ENCODE results near the gene FAM136A.

- TF ChIP-seq CTCF (IDR thresholded peaks at IDR 0.05) (no peak), POLR2A (IDR thresholded peaks at IDR 0.05) (no peak)
Measured at GRCh38 chr2:70328921-70329561, 27.2 kb upstream of the FAM136A start.
